ENCODE measurements around the gene PRDM16. TPM values are rescaled to one million over a fixed set of nuclear protein-coding genes. Genes with fewer than 3 reads are reported as not detected.

The PRDM16 gene
- polyA plus RNA-seq, 1 of the 3 experiments (the other 2 are of a cell fraction): not detected

- CTCF ChIA-PET: no interaction called here
- Histone ChIP-seq H3K9me3 (no peaks in the 10 kb centered on the region), H3K9ac (no peak overlapping the region), H3K27ac (ENCODE audit: low read depth in 2 of 2, low read length in 1 of 2) (no peak overlapping the region), H3K4me3 (ENCODE audit: low read depth in 2 of 2, low read length in 1 of 2) (no peak overlapping the region), H2AFZ (ENCODE audit: low read depth) (no peak overlapping the region), H3K36me3 (replicated peaks in 1 of 2; ENCODE audit: control insufficient read depth in 1 of 2, insufficient read depth in 2 of 2, low read length in 1 of 2) (no peaks in the 10 kb centered on the region), H3K4me1 (ENCODE audit: control insufficient read depth in 1 of 2, insufficient read depth in 2 of 2, low read depth in 1 of 2, low read length in 1 of 2) (no peaks in the 10 kb centered on the region), H3K9me2 (no peaks in the 10 kb centered on the region), H3F3A (replicated peaks; ENCODE audit: insufficient read depth) (no peaks in the 10 kb centered on the region), H3K4me2 (no peak overlapping the region), H3K79me2 (ENCODE audit: insufficient read depth) (no peaks in the 10 kb centered on the region), H3K27me3 (ENCODE audit: insufficient read depth) (peaks cover 27% of the 10 kb centered on the region; the same call in 1 of the 2 replicates), H4K20me1 (ENCODE audit: insufficient read depth) (no peaks in the 10 kb centered on the region)
- no peak for DNase-seq
- TF ChIP-seq IRF3 (IDR thresholded peaks at IDR 0.05; ENCODE audit: low read depth, low read length) (no peak), MXI1 (IDR thresholded peaks at IDR 0.05; ENCODE audit: low read depth, low read length) (no peak), TEAD4 (IDR thresholded peaks at IDR 0.05; ENCODE audit: borderline replicate concordance, insufficient read depth) (no peak), YY1 (IDR thresholded peaks at IDR 0.05; ENCODE audit: low read depth) (no peak), ELF1 (IDR thresholded peaks at IDR 0.05) (no peak), SIN3A (IDR thresholded peaks at IDR 0.05; ENCODE audit: borderline replicate concordance, low read depth, low read length) (no peak), TCF12 (IDR thresholded peaks at IDR 0.05) (no peak), POLR2AphosphoS5 (IDR thresholded peaks at IDR 0.05; ENCODE audit: low read depth, low read length) (no peak), MEF2A (IDR thresholded peaks at IDR 0.05; ENCODE audit: borderline replicate concordance, low read depth) (no peak), CTCF (IDR thresholded peaks at IDR 0.05) (no peak; the same call in 1 of the 2 replicates), FOSL2 (IDR thresholded peaks at IDR 0.05; ENCODE audit: borderline replicate concordance, low read depth) (no peak), NRF1 (IDR thresholded peaks at IDR 0.05; ENCODE audit: low read depth, low read length) (no peak)
- 29% methylated on average over 14 of the region's 34 CpGs for WGBS (ENCODE audit: low lambda C conversion rate)
- POLR2A ChIA-PET: no interaction called here
These were observed 345.1 kb downstream of the PRDM16 start for GRCh38 chr1:3413975-3414710.

- no peak for DNase-seq
- no peaks in the 10 kb centered on the region for H3K9me3 ChIP-seq
- H4K20me1 ChIP-seq (ENCODE audit: insufficient read depth): no peaks in the 10 kb centered on the region
- H3K4me2 ChIP-seq: no peak overlapping the region
- no peaks in the 10 kb centered on the region for H3K9me2 ChIP-seq
- ChIA-PET CTCF (interaction anchor here (1.3 kb wide), 1 partner anchor 9 kb away, joined by 4 read pairs; no protein-coding TSS in a partner anchor), POLR2A (no interaction called here)
- H3K27me3 ChIP-seq (ENCODE audit: insufficient read depth): peaks cover 27% of the 10 kb centered on the region
- H3K9ac ChIP-seq: no peak overlapping the region
- no peak overlapping the region for H3K4me3 ChIP-seq (ENCODE audit: low read depth in 2 of 2, low read length in 1 of 2)
- H3K79me2 ChIP-seq (ENCODE audit: insufficient read depth): no peaks in the 10 kb centered on the region
- WGBS (ENCODE audit: low lambda C conversion rate): 19% methylated on average over 20 of the region's 39 CpGs
- H3K36me3 ChIP-seq (replicated peaks in 1 of 2; ENCODE audit: control insufficient read depth in 1 of 2, insufficient read depth in 2 of 2, low read length in 1 of 2): no peaks in the 10 kb centered on the region
- H3K27ac ChIP-seq (ENCODE audit: low read depth in 2 of 2, low read length in 1 of 2): no peak overlapping the region
- H2AFZ ChIP-seq (ENCODE audit: low read depth): no peak overlapping the region
- no peaks in the 10 kb centered on the region for H3F3A ChIP-seq (replicated peaks; ENCODE audit: insufficient read depth)
- no peaks in the 10 kb centered on the region for H3K4me1 ChIP-seq (ENCODE audit: control insufficient read depth in 1 of 2, insufficient read depth in 2 of 2, low read depth in 1 of 2, low read length in 1 of 2)
- TF ChIP-seq RXRA (IDR thresholded peaks at IDR 0.05; ENCODE audit: borderline replicate concordance, low read depth) (no peak), REST (IDR thresholded peaks at IDR 0.05; ENCODE audit: low read depth, low read length) (no peak), SIN3A (IDR thresholded peaks at IDR 0.05; ENCODE audit: borderline replicate concordance, low read depth, low read length) (no peak), USF1 (IDR thresholded peaks at IDR 0.05; ENCODE audit: borderline replicate concordance, low read depth) (no peak), RAD21 (IDR thresholded peaks at IDR 0.05; ENCODE audit: low read length) (no peak), ELF1 (IDR thresholded peaks at IDR 0.05) (no peak), TEAD4 (IDR thresholded peaks at IDR 0.05; ENCODE audit: borderline replicate concordance, insufficient read depth) (no peak), POLR2AphosphoS5 (IDR thresholded peaks at IDR 0.05; ENCODE audit: low read depth, low read length) (no peak), FOXJ3 (CRISPR knock-in tag; IDR thresholded peaks at IDR 0.05) (no peak), TAF1 (IDR thresholded peaks at IDR 0.05; ENCODE audit: borderline replicate concordance, low read depth, low read length) (no peak), MEF2A (IDR thresholded peaks at IDR 0.05; ENCODE audit: borderline replicate concordance, low read depth) (no peak)
These were observed 346.5 kb downstream of the PRDM16 start for GRCh38 chr1:3415260-3416090.

All from SK-N-SH (cell line).